Gastroesophageal sphincter (tissue), 3 donors: ENCODE data around the gene MEF2D.

ENCODE experiments used
- CTCF ChIP-seq, 4 experiments: fragments of 200-600 bp in 2 of 4; fragments of 450-650 bp in 2 of 4; sonication (generic) in 1 of 4; IDR thresholded peaks; one replicate each; pipeline ENCODE4 v1.5.1; 2017 to 2019; ENCODE audit warnings: antibody characterized with exemption in 4 of 4, mild to moderate bottlenecking in 2 of 4, moderate library complexity in 2 of 4
- EP300 ChIP-seq: sonication (generic); formaldehyde crosslinking; IDR thresholded peaks from one replicate; pipeline ENCODE4 v1.6.1; 2017; ENCODE audit warnings: antibody characterized with exemption, mild to moderate bottlenecking
- POLR2A ChIP-seq, 2 donors: fragments of 450-650 bp; IDR thresholded peaks; one replicate each; pipeline ENCODE4 v1.6.1; 2017; ENCODE audit warnings: antibody characterized with exemption in 2 of 2, mild to moderate bottlenecking in 2 of 2, moderate library complexity in 1 of 2
- POLR2AphosphoS5 ChIP-seq: sonication (generic); formaldehyde crosslinking; IDR thresholded peaks from one replicate; pipeline ENCODE4 v1.6.1; 2017; ENCODE audit warnings: antibody characterized with exemption

GRCh38 chr1:156544592-156545102 lies 44.1 kb upstream of the MEF2D start:
- TF ChIP-seq CTCF (IDR thresholded peaks at IDR 0.05), result no peak
- no peak for TF ChIP-seq POLR2A (IDR thresholded peaks at IDR 0.05)
- no peak for TF ChIP-seq EP300
- TF ChIP-seq POLR2AphosphoS5, result no peak
